ENCODE measurements around the gene HINT3. TPM values are rescaled to one million over a fixed set of nuclear protein-coding genes. Genes with fewer than 3 reads are reported as not detected.

The HINT3 gene
- total RNA-seq, 1 donor from 2014 or later, result 10.4 TPM

GRCh38 chr6:125959041-125959440 lies 2.5 kb downstream of the HINT3 start:
- intact Hi-C loops (cut with micrococcal nuclease), result no loop called here

GRCh38 chr6:125961117-125961516 lies 4.5 kb downstream of the HINT3 start:
- intact Hi-C loops (cut with micrococcal nuclease), result no loop called here

GRCh38 chr6:125962900-125963497 lies 6.4 kb downstream of the HINT3 start:
- intact Hi-C loops (cut with micrococcal nuclease), result no loop called here

- intact Hi-C loops (cut with micrococcal nuclease), result no loop called here
These were observed 7.2 kb downstream of the HINT3 start for GRCh38 chr6:125963817-125964216.

- intact Hi-C loops (cut with micrococcal nuclease), result no loop called here
These were observed 10.0 kb downstream of the HINT3 start for GRCh38 chr6:125966569-125966968.

GRCh38 chr6:125968493-125968892 lies 11.9 kb downstream of the HINT3 start:
- intact Hi-C loops (cut with micrococcal nuclease), result no loop called here

- intact Hi-C loops (cut with micrococcal nuclease), result loop anchor here (5.0 kb wide), 1 partner anchor 778 kb away; no protein-coding TSS in a partner anchor
These were observed 14.2 kb downstream of the HINT3 start for GRCh38 chr6:125970760-125971159.

GRCh38 chr6:125972478-125972877 lies 15.9 kb downstream of the HINT3 start:
- intact Hi-C loops (cut with micrococcal nuclease), result loop anchor here (5.0 kb wide), 1 partner anchor 780 kb away; no protein-coding TSS in a partner anchor

- intact Hi-C loops (cut with micrococcal nuclease), result loop anchor here (1.0 to 5.0 kb wide), 8 partner anchors 18 to 782 kb away; partner anchors contain the start of gene HINT3
These were observed 17.8 kb downstream of the HINT3 start for GRCh38 chr6:125974214-125974866.

GRCh38 chr6:125979101-125979500 lies 22.5 kb downstream of the HINT3 start:
- intact Hi-C loops (cut with micrococcal nuclease), result no loop called here

GRCh38 chr6:125981571-125982185 lies 25.1 kb downstream of the HINT3 start:
- intact Hi-C loops (cut with micrococcal nuclease), result loop anchor here (10.0 kb wide), 1 partner anchor 827 kb away; the partner anchor contains the start of gene TPD52L1

- intact Hi-C loops (cut with micrococcal nuclease), result loop anchor here (10.0 kb wide), 1 partner anchor 829 kb away; the partner anchor contains the start of gene TPD52L1
These were observed 26.8 kb downstream of the HINT3 start for GRCh38 chr6:125983246-125983945.

GRCh38 chr6:125984311-125984710 lies 27.7 kb downstream of the HINT3 start:
- intact Hi-C loops (cut with micrococcal nuclease), result loop anchor here (10.0 kb wide), 1 partner anchor 830 kb away; the partner anchor contains the start of gene TPD52L1

- intact Hi-C loops (cut with micrococcal nuclease), result loop anchor here (5.0 to 10.0 kb wide), 2 partner anchors 683 to 831 kb away; partner anchors contain the start of genes HDDC2 and TPD52L1
These were observed 29.0 kb downstream of the HINT3 start for GRCh38 chr6:125985522-125985921.

- intact Hi-C loops (cut with micrococcal nuclease), result loop anchor here (1.0 to 10.0 kb wide), 6 partner anchors 10 to 831 kb away; partner anchors contain the start of genes HDDC2, HINT3, NCOA7 and TPD52L1
These were observed 29.4 kb downstream of the HINT3 start for GRCh38 chr6:125985979-125986300.

- intact Hi-C loops (cut with micrococcal nuclease), result loop anchor here (1.0 to 10.0 kb wide), 6 partner anchors 10 to 832 kb away; partner anchors contain the start of genes HDDC2, HINT3, NCOA7 and TPD52L1
These were observed 29.9 kb downstream of the HINT3 start, which contains the start of gene TRMT11 for GRCh38 chr6:125986301-125987025. Gene TRMT11 (plus strand): TSS chr6:125986540. CDS start chr6:125986551, 11 bp downstream.

GRCh38 chr6:125987026-125987617 lies 30.6 kb downstream of the HINT3 start:
- intact Hi-C loops (cut with micrococcal nuclease), result loop anchor here (5.0 to 10.0 kb wide), 2 partner anchors 685 to 832 kb away; partner anchors contain the start of genes HDDC2 and TPD52L1

- intact Hi-C loops (cut with micrococcal nuclease), result loop anchor here (5.0 to 10.0 kb wide), 2 partner anchors 686 to 833 kb away; partner anchors contain the start of genes HDDC2 and TPD52L1
These were observed 31.7 kb downstream of the HINT3 start for GRCh38 chr6:125988280-125988679.

GRCh38 chr6:125989631-125990030 lies 33.1 kb downstream of the HINT3 start:
- intact Hi-C loops (cut with micrococcal nuclease), result loop anchor here (5.0 to 10.0 kb wide), 3 partner anchors 687 to 1275 kb away; partner anchors contain the start of genes HDDC2, RNF146 and TPD52L1

GRCh38 chr6:125991653-125992052 lies 35.1 kb downstream of the HINT3 start:
- intact Hi-C loops (cut with micrococcal nuclease), result loop anchor here (10.0 kb wide), 1 partner anchor 1273 kb away; the partner anchor contains the start of gene RNF146
